Neural progenitor cell (in vitro differentiated cells): Measurements from ENCODE around the gene TSPAN10.

Experiments
- CTCF ChIP-seq: fragments of 200-600 bp; sonication (generic); IDR thresholded peaks from 2 replicates; pipeline ENCODE4 v1.5.1; 2017; ENCODE audit warnings: antibody characterized with exemption, mild to moderate bottlenecking
- EZH2 ChIP-seq: fragments of 200-600 bp; sonication (generic); IDR thresholded peaks from 2 replicates; pipeline ENCODE4 v1.6.1; 2017; ENCODE audit warnings: antibody characterized with exemption, mild to moderate bottlenecking, moderate library complexity

DNA sequence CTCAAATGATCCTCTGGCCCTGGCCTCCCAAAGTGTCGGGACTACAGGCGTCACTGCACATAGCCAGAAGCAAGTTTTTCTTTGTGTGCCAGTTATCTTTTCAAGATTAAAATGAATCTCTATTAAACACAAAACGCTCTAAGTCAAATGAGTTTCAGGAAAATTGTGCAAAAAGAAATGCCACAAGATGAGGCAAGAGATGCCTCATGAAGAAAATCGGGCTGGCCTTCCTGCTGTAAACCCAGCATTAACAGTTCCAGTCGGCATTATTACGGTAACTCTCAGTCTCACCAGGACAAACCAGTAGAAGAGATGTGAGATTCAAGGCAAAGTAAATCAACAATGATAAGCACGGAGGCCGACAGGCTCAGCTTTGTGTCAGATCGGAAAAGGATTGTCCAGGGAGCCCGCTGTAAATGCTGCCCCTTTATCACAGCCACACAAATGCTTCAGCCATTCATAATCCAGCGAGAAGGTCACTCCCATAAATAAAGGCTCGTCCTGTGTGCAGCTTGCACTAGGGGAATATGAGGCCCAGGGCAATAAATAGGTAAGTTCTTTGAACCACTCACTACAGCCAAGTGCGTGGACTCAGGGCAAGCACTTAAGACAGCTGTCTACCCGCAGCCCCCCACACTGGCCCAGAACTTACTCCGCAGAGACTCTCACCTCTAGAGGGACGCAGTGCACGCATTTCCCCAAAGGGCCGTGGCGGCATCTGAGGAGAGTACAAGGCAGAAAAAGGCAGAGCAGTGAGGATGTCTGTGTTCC lies 27.3 kb upstream of the TSPAN10 start:
- TF ChIP-seq CTCF (no peak), EZH2 (no peak)
